Epithelial cell of proximal tubule (primary cell): ENCODE data around the gene CADM1. TPM values are rescaled to one million over a fixed set of nuclear protein-coding genes. Genes with fewer than 3 reads are reported as not detected.

Source experiments
- DNase-seq: peaks from one replicate; pipeline ENCODE4 v3.0.0-alpha.2; 2011; ENCODE audit warnings: low read depth
- H3K4me3 ChIP-seq: 2 replicates; pipeline ENCODE4 v1.5.1; 2011; ENCODE audit warnings: low read depth, mild to moderate bottlenecking, low read length
- total RNA-seq: library from RNA; depleted of rRNA; stranded (reverse); fragments of >200 nt; gene quantifications from 2 replicates; pipeline ENCODE4 v1.2.3, GENCODE V29; 2015
- TF ChIP-seq, protein P1 (sequence below): conservative IDR thresholded peaks from 2 replicates; pipeline ENCODE4 v1.5.1; 2012; ENCODE audit warnings: low read depth, mild to moderate bottlenecking, low read length

CADM1 gene
- total RNA-seq, 1 donor from 2014 or later = 21.3 TPM

DNA sequence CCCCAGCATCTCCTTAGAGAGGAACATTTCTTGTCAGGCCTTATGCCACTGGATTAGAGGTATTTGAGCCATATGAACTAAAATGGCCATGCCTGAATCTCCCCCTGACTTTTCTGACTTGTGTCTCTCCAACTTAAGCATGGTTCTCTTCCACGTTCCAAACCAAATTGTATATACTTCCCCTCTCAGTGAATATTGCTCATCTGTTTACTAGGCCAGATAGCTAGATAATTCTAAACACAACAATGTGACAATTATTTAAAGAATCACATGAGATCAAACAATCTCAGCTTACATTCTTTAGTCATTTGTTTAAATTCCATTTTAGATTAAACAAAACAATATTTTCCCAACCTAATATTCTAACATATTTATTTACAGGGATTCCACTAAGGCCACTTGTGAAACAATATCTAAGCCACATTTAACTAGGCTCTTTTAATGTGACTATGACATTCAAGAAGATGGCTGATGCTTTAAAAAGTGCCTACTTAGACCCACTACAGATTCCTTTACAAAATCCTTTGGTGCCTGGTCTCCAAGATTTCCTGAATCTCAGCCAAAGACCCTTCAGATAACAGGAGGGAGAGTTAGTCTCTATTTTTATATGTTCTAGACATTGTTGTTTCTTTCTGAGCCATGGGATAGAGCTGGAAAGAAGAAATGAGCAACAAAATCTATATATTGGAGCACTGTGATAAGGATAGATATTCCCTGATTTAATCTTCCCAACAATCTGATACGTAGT is 105.7 kb downstream of the CADM1 start:
- TF ChIP-seq, protein P1, sequence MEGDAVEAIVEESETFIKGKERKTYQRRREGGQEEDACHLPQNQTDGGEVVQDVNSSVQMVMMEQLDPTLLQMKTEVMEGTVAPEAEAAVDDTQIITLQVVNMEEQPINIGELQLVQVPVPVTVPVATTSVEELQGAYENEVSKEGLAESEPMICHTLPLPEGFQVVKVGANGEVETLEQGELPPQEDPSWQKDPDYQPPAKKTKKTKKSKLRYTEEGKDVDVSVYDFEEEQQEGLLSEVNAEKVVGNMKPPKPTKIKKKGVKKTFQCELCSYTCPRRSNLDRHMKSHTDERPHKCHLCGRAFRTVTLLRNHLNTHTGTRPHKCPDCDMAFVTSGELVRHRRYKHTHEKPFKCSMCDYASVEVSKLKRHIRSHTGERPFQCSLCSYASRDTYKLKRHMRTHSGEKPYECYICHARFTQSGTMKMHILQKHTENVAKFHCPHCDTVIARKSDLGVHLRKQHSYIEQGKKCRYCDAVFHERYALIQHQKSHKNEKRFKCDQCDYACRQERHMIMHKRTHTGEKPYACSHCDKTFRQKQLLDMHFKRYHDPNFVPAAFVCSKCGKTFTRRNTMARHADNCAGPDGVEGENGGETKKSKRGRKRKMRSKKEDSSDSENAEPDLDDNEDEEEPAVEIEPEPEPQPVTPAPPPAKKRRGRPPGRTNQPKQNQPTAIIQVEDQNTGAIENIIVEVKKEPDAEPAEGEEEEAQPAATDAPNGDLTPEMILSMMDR = no peak
- DNase-seq = no peak
- no peak overlapping the region for H3K4me3 ChIP-seq

DNA sequence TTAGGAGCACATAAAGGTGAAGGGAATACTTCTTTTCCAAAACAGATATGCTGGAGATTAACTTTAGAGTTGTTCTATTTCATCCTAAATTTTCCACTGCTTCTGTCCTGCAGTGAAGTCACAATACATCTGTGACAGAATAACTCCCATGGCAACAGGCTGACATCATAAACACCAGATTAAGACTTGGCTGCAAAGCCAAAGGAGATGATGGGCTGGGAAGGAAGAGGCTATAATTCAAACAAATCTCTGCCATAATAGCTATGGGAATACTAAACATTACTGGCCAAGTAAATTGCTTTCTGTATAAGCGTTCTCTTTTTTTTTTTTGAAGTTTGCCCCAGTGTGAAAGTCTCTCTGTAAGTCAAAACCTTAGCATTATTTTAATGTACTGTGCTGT is 107.7 kb downstream of the CADM1 start:
- TF ChIP-seq, protein P1 = no peak
- DNase-seq = no peak

DNA sequence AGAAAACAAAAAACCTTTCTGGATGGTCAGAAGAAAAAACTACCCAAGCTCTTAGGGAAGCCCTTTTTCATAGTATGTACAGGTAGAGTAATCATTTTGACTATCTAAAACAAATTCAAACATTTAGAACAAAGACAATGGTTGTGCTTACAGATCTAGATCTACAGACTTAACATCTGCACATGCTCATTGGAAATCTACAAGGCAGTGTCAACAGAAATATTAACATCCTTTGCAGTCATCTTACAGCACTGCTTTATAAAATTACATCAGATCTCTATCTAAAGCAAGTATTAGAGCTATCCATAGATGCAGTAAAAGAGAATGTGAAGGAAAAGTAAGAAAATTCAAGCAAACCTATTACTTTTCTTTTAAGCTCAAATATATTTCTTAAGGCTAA is 110.3 kb downstream of the CADM1 start:
- no peak for DNase-seq
- TF ChIP-seq, protein P1 = no peak
- no peak overlapping the region for H3K4me3 ChIP-seq

More for the DNA sequence above, 107.7 kb downstream of the CADM1 start:
- no peak overlapping the region for H3K4me3 ChIP-seq

DNA sequence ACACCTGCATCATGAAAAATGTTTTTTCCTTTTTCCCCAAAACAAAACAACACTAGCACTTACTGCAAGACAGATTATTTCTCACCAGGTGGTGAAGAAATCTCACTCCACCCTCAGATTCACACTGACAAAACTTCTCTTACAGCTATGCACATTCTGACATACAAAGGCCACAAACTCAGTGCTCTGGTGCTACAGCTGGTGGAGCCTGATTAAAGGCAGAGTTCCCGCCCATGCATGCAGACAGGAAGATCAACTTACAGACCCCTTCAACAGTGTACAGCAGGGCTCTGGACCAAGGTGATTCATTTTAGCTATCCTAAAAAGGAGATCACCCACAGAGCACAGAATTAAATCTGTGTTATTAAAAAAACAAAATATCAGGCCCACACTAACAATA is 112.6 kb downstream of the CADM1 start:
- TF ChIP-seq, protein P1 = no peak
- no peak overlapping the region for H3K4me3 ChIP-seq
- no peak for DNase-seq

DNA sequence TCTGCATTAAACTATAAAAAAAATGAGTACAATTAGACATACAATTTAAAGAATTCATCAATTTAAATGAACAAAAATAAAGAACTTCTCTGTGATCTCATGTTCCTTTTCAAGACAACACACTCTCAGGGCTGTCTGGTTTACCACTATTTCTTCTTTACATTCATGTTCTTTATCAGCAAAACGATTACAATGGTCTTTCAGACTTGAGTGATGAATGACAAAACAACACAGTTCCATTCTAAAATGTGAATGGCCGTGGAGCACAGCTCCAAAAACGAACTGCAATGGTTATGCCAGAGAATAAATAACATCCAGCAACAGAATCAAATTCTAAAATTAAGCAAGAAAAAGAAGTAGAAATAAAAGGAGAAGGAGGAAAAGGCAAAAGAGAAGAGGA is 113.1 kb downstream of the CADM1 start:
- no peak for DNase-seq

DNA sequence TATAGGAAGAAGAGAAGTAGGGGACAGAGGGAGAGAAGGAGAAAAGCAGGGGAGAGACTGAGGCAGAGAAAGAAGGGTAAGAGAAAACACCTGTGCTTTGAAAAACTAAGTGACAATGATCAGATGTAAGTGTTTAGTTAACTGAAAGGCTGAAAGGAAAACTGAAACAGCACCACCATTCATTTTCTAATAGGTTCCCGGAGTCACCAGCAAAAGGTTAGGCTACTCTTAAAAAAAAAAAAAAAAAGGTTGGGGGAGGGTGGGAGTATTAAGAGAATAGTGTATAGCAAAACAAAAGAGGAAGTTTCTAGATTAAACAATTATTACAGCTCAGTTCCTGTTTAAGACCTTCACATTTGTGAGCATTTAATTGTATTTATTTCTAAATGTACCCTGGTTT is 113.8 kb downstream of the CADM1 start:
- no peak for DNase-seq
- TF ChIP-seq, protein P1 = no peak
- no peak overlapping the region for H3K4me3 ChIP-seq

More for the DNA sequence above, 113.1 kb downstream of the CADM1 start:
- no peak overlapping the region for H3K4me3 ChIP-seq
- TF ChIP-seq, protein P1 = no peak

DNA sequence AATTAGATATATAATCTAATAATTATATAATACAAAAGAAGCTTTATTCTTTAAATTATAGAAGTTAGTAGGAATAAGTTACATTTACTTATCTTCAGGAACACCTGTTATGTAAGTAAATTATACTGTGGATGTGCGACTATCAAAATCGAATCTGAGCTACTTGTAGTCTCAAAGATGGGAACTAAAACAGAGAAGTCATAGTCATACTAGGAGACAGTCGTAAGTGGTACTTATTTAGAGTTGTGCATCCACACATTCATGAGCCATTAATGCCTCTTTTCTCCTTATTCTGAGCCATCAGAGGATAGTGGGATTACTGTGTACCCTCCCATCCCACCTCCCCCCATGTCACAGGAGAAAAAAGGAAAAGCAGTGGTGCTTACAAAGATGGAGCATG is 114.4 kb downstream of the CADM1 start:
- no peak overlapping the region for H3K4me3 ChIP-seq
- TF ChIP-seq, protein P1 = no peak
- no peak for DNase-seq
